Upper lobe of left lung (tissue), 4 donors: ENCODE results near the gene COQ4.

Experiments
- CTCF ChIP-seq, 6 experiments: fragments of 450-650 bp in 4 of 6; fragments of 200-600 bp in 2 of 6; sonication (generic) in 2 of 6; IDR thresholded peaks; one replicate each; pipeline ENCODE4 v1.5.1; 2016 to 2019; ENCODE audit warnings: antibody characterized with exemption in 6 of 6
- POLR2A ChIP-seq, 4 donors: fragments of 450-650 bp; IDR thresholded peaks; one replicate each; pipeline ENCODE4 v1.5.1; 2016 to 2017; ENCODE audit warnings: antibody characterized with exemption in 4 of 4, mild to moderate bottlenecking in 2 of 4

GRCh38 chr9:128294142-128294541 lies 28.5 kb upstream of the COQ4 start:
- TF ChIP-seq CTCF (IDR thresholded peaks at IDR 0.05) (no peak), POLR2A (IDR thresholded peaks at IDR 0.05) (no peak)
